ENCODE results near the gene TMEM26. TPM values are rescaled to one million over a fixed set of nuclear protein-coding genes. Genes with fewer than 3 reads are reported as not detected.

The TMEM26 gene
- total RNA-seq, 3 donors from 2014 or later: 0.75 to 1.2 (median 0.95) TPM

- no peak overlapping the region for H3K4me3 ChIP-seq
- no peaks in the 10 kb centered on the region for H3K36me3 ChIP-seq (ENCODE audit: low read depth)
- intact Hi-C loops (cut with DNase I, micrococcal nuclease): no loop called here
- ATAC-seq: no peak
- no peak for DNase-seq
- H3K4me1 ChIP-seq (ENCODE audit: low read depth): no peaks in the 10 kb centered on the region
- H3K9me3 ChIP-seq: no peaks in the 10 kb centered on the region
- TF ChIP-seq, protein P1, sequence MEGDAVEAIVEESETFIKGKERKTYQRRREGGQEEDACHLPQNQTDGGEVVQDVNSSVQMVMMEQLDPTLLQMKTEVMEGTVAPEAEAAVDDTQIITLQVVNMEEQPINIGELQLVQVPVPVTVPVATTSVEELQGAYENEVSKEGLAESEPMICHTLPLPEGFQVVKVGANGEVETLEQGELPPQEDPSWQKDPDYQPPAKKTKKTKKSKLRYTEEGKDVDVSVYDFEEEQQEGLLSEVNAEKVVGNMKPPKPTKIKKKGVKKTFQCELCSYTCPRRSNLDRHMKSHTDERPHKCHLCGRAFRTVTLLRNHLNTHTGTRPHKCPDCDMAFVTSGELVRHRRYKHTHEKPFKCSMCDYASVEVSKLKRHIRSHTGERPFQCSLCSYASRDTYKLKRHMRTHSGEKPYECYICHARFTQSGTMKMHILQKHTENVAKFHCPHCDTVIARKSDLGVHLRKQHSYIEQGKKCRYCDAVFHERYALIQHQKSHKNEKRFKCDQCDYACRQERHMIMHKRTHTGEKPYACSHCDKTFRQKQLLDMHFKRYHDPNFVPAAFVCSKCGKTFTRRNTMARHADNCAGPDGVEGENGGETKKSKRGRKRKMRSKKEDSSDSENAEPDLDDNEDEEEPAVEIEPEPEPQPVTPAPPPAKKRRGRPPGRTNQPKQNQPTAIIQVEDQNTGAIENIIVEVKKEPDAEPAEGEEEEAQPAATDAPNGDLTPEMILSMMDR (IDR thresholded peaks at IDR 0.05): no peak
These were observed 12.0 kb upstream of the TMEM26 start for GRCh38 chr10:61465171-61465496.

- Histone ChIP-seq H3K4me3 (no peak overlapping the region), H3K36me3 (ENCODE audit: low read depth) (no peaks in the 10 kb centered on the region), H3K9me3 (no peaks in the 10 kb centered on the region), H3K4me1 (ENCODE audit: low read depth) (no peaks in the 10 kb centered on the region)
- intact Hi-C loops (cut with DNase I, micrococcal nuclease): no loop called here
- ATAC-seq (no peak), DNase-seq (no peak)
- TF ChIP-seq, protein P1 (IDR thresholded peaks at IDR 0.05): no peak
These were observed 11.4 kb upstream of the TMEM26 start for GRCh38 chr10:61464461-61465170.

GRCh38 chr10:61463035-61463909, 10.1 kb upstream of the TMEM26 start:
- Histone ChIP-seq H3K9me3 (no peaks in the 10 kb centered on the region), H3K4me1 (ENCODE audit: low read depth) (no peaks in the 10 kb centered on the region), H3K4me3 (no peak overlapping the region), H3K36me3 (ENCODE audit: low read depth) (no peaks in the 10 kb centered on the region)
- TF ChIP-seq, protein P1 (IDR thresholded peaks at IDR 0.05): no peak
- intact Hi-C loops (cut with DNase I, micrococcal nuclease): no loop called here
- ATAC-seq (no peak), DNase-seq (no peak)

DNA sequence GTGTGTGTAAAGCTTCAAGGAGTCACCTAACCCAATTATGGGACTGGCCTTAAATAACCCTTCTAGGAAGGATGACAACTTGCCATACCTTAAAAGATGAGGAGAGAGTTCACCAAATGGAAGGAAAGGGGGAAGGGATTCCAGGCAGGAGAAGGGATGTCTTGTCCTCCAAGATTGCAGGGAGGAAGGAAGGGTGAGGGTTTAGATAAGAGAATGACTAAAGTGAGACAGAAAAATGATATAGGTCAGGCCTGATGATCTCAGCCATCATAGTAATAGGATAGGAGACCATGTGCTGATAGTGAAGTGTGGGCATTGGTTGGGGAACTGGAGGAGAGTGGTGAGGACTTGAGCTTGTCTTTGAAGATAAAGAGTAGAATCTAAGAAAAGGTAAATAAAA, 7.7 kb upstream of the TMEM26 start:
- Histone ChIP-seq H3K4me3 (no peak overlapping the region), H3K4me1 (ENCODE audit: low read depth) (no peaks in the 10 kb centered on the region), H3K36me3 (ENCODE audit: low read depth) (no peaks in the 10 kb centered on the region), H3K9me3 (no peaks in the 10 kb centered on the region)
- no peak for DNase-seq
- ATAC-seq: no peak
- TF ChIP-seq, protein P1 (IDR thresholded peaks at IDR 0.05): no peak
- intact Hi-C loops (cut with DNase I, micrococcal nuclease): no loop called here

DNA sequence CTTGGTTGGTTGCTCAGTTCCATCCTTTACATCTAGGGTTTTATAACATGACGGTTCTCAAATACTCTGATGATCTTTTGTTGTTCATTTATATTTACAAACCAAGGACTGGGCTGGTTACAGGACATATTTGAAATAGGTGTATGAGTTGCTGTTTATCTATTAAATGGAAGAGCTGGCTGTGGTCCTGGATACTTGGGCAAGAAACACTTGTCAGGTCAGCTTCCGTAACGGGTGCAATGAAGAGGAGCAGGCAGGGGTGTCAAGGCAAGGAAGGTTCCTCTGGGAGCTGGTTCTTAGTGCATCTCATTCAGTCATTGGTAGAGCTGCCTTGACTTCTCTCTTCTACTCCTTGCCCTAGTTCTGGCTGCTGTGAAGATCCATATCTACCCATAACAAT, 4.8 kb upstream of the TMEM26 start:
- no peak overlapping the region for H3K4me3 ChIP-seq
- H3K4me1 ChIP-seq (ENCODE audit: low read depth): no peaks in the 10 kb centered on the region
- H3K9me3 ChIP-seq: no peaks in the 10 kb centered on the region
- no peaks in the 10 kb centered on the region for H3K36me3 ChIP-seq (ENCODE audit: low read depth)
- no peak for ATAC-seq
- intact Hi-C loops (cut with DNase I, micrococcal nuclease): no loop called here
- TF ChIP-seq, protein P1 (IDR thresholded peaks at IDR 0.05): no peak
- no peak for DNase-seq

Data from mucosa of descending colon (tissue), 3 donors.